Right atrium auricular region (tissue), 2 donors: ENCODE results near the gene COQ8A. TPM values are rescaled to one million over a fixed set of nuclear protein-coding genes. Genes with fewer than 3 reads are reported as not detected.
A peak's percentile ranks its signal among the peaks of the same experiment; 100 is the strongest.

ENCODE experiments used
- DNase-seq: peaks from one replicate; pipeline ENCODE4 v3.0.0-alpha.2; 2019; ENCODE audit warnings: low spot score
- H3K27ac ChIP-seq, 2 donors: fragments of 200-600 bp; sonication (generic); 1 replicate in 1 of 2; 2 replicates in 1 of 2; pipeline ENCODE4 v1.5.1; 2016 to 2019
- H3K27me3 ChIP-seq, 2 donors: fragments of 200-600 bp; sonication (generic); one replicate each; pipeline versions ENCODE4 v1.5.1 to v1.6.0; 2017 to 2019
- H3K36me3 ChIP-seq: fragments of 200-600 bp; sonication (generic); one replicate; pipeline ENCODE4 v1.5.1; 2016
- H3K4me1 ChIP-seq, 2 donors: fragments of 200-600 bp; sonication (generic); one replicate each; pipeline versions ENCODE4 v1.5.1 to v1.6.0; 2017 to 2019
- H3K4me3 ChIP-seq, 2 donors: fragments of 200-600 bp; sonication (generic); 1 replicate in 1 of 2; 2 replicates in 1 of 2; pipeline ENCODE4 v1.5.1; 2017 to 2019; ENCODE audit warnings: mild to moderate bottlenecking in 1 of 2, moderate library complexity in 1 of 2
- H3K9me3 ChIP-seq, 2 donors: fragments of 200-600 bp; sonication (generic); one replicate each; pipeline ENCODE4 v1.5.1; 2019
- CTCF ChIP-seq, 2 donors: fragments of 200-600 bp; sonication (generic); IDR thresholded peaks; one replicate each; pipeline ENCODE4 v1.5.1; 2019; ENCODE audit warnings: antibody characterized with exemption in 2 of 2
- total RNA-seq, 2 donors: library from RNA; depleted of rRNA; stranded (reverse); fragments of >200 nt; gene quantifications; one replicate each; pipeline ENCODE4 v1.1.0, GENCODE V29; 2016

COQ8A gene
- total RNA-seq, 2 donors from 2014 or later: 158 to 253 TPM

- Histone ChIP-seq H3K4me3 (no peak overlapping the region), H3K27me3 (no peaks in the 10 kb centered on the region), H3K9me3 (no peaks in the 10 kb centered on the region), H3K27ac (peak overlapping the region; percentile 86 to 91), H3K36me3 (peaks cover 42% of the 10 kb centered on the region), H3K4me1 (peaks cover 0 to 82% of the 10 kb centered on the region in 2 donors)
- no peak for TF ChIP-seq CTCF (IDR thresholded peaks at IDR 0.05)
- DNase-seq: no peak
Measured at GRCh38 chr1:226986496-226987178, 46.5 kb downstream of the COQ8A start.

- no peak for TF ChIP-seq CTCF (IDR thresholded peaks at IDR 0.05)
- no peak overlapping the region for H3K4me3 ChIP-seq
- no peaks in the 10 kb centered on the region for H3K9me3 ChIP-seq
- no peaks in the 10 kb centered on the region for H3K27me3 ChIP-seq
- DNase-seq: no peak
- H3K27ac ChIP-seq: peak overlapping the region; percentile 86 to 91
- H3K4me1 ChIP-seq: peaks cover 0 to 82% of the 10 kb centered on the region in 2 donors
- peaks cover 37% of the 10 kb centered on the region for H3K36me3 ChIP-seq
Measured at GRCh38 chr1:226987179-226987536, 47.1 kb downstream of the COQ8A start.

GRCh38 chr1:226987623-226988333 is 47.7 kb downstream of the COQ8A start:
- H3K4me1 ChIP-seq: peaks cover 0 to 78% of the 10 kb centered on the region in 2 donors
- H3K27ac ChIP-seq: peak overlapping the region; percentile 61 to 91
- H3K36me3 ChIP-seq: peaks cover 31% of the 10 kb centered on the region
- TF ChIP-seq CTCF (IDR thresholded peaks at IDR 0.05): no peak
- no peak overlapping the region for H3K4me3 ChIP-seq
- no peak for DNase-seq
- H3K27me3 ChIP-seq: no peaks in the 10 kb centered on the region
- H3K9me3 ChIP-seq: no peaks in the 10 kb centered on the region

- Histone ChIP-seq H3K9me3 (no peaks in the 10 kb centered on the region), H3K36me3 (peaks cover 26% of the 10 kb centered on the region), H3K27me3 (no peaks in the 10 kb centered on the region), H3K4me3 (no peak overlapping the region), H3K27ac (peak overlapping the region; percentile 61 to 91), H3K4me1 (peaks cover 0 to 73% of the 10 kb centered on the region in 2 donors)
- no peak for TF ChIP-seq CTCF (IDR thresholded peaks at IDR 0.05)
- DNase-seq: no peak
Measured at GRCh38 chr1:226988334-226988666, 48.2 kb downstream of the COQ8A start.

- Histone ChIP-seq H3K36me3 (peaks cover 19% of the 10 kb centered on the region), H3K27me3 (no peaks in the 10 kb centered on the region), H3K4me1 (peaks cover 0 to 72% of the 10 kb centered on the region in 2 donors), H3K4me3 (no peak overlapping the region), H3K27ac (peak overlapping the region; percentile 61 to 91), H3K9me3 (no peaks in the 10 kb centered on the region)
- DNase-seq: no peak
- no peak for TF ChIP-seq CTCF (IDR thresholded peaks at IDR 0.05)
Measured at GRCh38 chr1:226989085-226989920, 49.2 kb downstream of the COQ8A start.
